HG02870 (cell line): ENCODE data around the gene QPCTL.
"Not testable (repeated sequence)": the region's sequence is repeated elsewhere in the genome, so short reads cannot be mapped to it uniquely, and the experiment has no call there.

Source experiments
- ATAC-seq: cut with Tn5 transposase; IDR thresholded peaks from one replicate; pipeline ENCODE4 v1.9.1; 2021; ENCODE audit warnings: mild to moderate bottlenecking, moderate library complexity; ENCODE audit not compliant: unreplicated experiment

QPCTL gene

GRCh38 chr19:45716359-45717130 is 24.1 kb downstream of the QPCTL start:
- ATAC-seq: no peak

- peak; percentile 96 for ATAC-seq
Observed at GRCh38 chr19:45717131-45717982, 24.9 kb downstream of the QPCTL start.

GRCh38 chr19:45717983-45718650 is 25.7 kb downstream of the QPCTL start:
- ATAC-seq: no peak

- not testable (repeated sequence) for ATAC-seq
Observed at GRCh38 chr19:45720065-45720464, 27.6 kb downstream of the QPCTL start.

GRCh38 chr19:45728683-45729082 is 36.2 kb downstream of the QPCTL start:
- not testable (repeated sequence) for ATAC-seq

- no peak for ATAC-seq
Observed at GRCh38 chr19:45729800-45730290, 37.4 kb downstream of the QPCTL start.

- ATAC-seq: peak; percentile 94
Observed at GRCh38 chr19:45730368-45731288, 38.2 kb downstream of the QPCTL start, which contains the start of gene FBXO46. FBXO46 (minus strand) TSS chr19:45730896; CDS start chr19:45713495, 17,401 bp downstream.

- ATAC-seq: no peak
Observed at GRCh38 chr19:45733160-45733810, 40.8 kb downstream of the QPCTL start, which contains the start of gene MEIOSIN. MEIOSIN (plus strand) TSS chr19:45733439; CDS start chr19:45735377, 1,938 bp downstream.

- ATAC-seq: no peak
Observed at GRCh38 chr19:45739498-45740439, 47.3 kb downstream of the QPCTL start.

- no peak for ATAC-seq
Observed at GRCh38 chr19:45742969-45743368, 50.5 kb downstream of the QPCTL start.

- no peak for ATAC-seq
Observed at GRCh38 chr19:45745606-45746005, 53.1 kb downstream of the QPCTL start.

- ATAC-seq: no peak
Observed at GRCh38 chr19:45746866-45747265, 54.4 kb downstream of the QPCTL start.

- no peak for ATAC-seq
Observed at GRCh38 chr19:45747513-45747912, 55.0 kb downstream of the QPCTL start.

- ATAC-seq: not testable (repeated sequence)
Observed at GRCh38 chr19:45751483-45751882, 59.0 kb downstream of the QPCTL start.

- ATAC-seq: no peak
Observed at GRCh38 chr19:45752639-45753038, 60.2 kb downstream of the QPCTL start.

GRCh38 chr19:45753548-45753947 is 61.1 kb downstream of the QPCTL start:
- ATAC-seq: no peak
